Astrocyte of the spinal cord (primary cell): Measurements from ENCODE around the gene BANK1.
A peak's percentile ranks its signal among the peaks of the same experiment; 100 is the strongest.

Experiments
- DNase-seq: peaks from one replicate; pipeline ENCODE4 v3.0.0; 2011; ENCODE audit warnings: low read depth, low spot score
- H3K4me3 ChIP-seq: 2 replicates; pipeline ENCODE4 v1.5.1; 2011; ENCODE audit warnings: low read depth, mild to moderate bottlenecking, low read length, moderate library complexity
- in situ Hi-C: cut with HindIII; loops from 2 replicates; pipeline ENCODE4 v1.10.0; 2017; ENCODE audit warnings: low sequenced_read_pairs
- TF ChIP-seq, protein P1 (sequence below): IDR thresholded peaks from 2 replicates; pipeline ENCODE4 v1.5.1; 2012; ENCODE audit warnings: low read depth, mild to moderate bottlenecking, low read length, inconsistent platforms

BANK1 gene

DNA sequence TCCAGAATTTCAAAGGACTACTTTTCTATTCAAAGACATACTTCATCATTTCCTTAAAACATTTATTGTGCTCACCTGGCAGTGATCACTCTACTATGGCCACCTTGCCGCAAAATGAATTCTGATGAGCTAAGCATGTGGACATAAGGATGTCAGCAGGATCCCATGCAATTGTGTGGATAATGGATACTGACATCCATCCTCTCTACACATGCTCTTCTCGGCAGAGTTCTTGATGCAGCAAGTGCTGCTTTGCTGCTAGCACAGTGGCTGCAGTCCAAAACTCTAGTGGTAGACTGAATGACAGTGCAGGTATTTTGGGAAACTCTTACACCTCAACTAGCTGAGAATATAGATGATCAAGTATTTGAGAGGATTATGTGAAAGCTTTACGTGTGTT lies 168.0 kb downstream of the BANK1 start:
- TF ChIP-seq, protein P1, sequence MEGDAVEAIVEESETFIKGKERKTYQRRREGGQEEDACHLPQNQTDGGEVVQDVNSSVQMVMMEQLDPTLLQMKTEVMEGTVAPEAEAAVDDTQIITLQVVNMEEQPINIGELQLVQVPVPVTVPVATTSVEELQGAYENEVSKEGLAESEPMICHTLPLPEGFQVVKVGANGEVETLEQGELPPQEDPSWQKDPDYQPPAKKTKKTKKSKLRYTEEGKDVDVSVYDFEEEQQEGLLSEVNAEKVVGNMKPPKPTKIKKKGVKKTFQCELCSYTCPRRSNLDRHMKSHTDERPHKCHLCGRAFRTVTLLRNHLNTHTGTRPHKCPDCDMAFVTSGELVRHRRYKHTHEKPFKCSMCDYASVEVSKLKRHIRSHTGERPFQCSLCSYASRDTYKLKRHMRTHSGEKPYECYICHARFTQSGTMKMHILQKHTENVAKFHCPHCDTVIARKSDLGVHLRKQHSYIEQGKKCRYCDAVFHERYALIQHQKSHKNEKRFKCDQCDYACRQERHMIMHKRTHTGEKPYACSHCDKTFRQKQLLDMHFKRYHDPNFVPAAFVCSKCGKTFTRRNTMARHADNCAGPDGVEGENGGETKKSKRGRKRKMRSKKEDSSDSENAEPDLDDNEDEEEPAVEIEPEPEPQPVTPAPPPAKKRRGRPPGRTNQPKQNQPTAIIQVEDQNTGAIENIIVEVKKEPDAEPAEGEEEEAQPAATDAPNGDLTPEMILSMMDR: no peak
- H3K4me3 ChIP-seq: no peak overlapping the region
- in situ Hi-C loops: no loop called here
- no peak for DNase-seq

DNA sequence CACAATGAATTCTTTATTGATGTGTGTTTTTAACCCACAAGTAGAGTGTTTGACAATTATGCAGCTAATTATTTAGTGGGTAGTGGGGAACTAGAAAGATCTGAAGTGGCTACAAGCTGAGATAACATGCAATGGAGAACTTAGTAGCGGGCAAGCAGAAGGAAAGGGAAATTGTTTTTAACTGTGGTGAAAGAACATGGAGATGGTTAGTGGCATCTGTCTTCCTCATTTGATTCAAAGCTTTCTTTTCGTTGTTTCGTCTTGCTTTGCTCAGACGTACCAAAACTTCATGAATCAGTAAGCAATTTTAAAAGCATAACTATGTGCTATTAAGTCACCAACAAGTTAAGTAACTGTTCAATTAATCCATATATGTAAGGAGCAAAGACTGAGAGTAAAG lies 169.9 kb downstream of the BANK1 start:
- TF ChIP-seq, protein P1: no peak
- in situ Hi-C loops: no loop called here
- DNase-seq: no peak
- H3K4me3 ChIP-seq: no peak overlapping the region

DNA sequence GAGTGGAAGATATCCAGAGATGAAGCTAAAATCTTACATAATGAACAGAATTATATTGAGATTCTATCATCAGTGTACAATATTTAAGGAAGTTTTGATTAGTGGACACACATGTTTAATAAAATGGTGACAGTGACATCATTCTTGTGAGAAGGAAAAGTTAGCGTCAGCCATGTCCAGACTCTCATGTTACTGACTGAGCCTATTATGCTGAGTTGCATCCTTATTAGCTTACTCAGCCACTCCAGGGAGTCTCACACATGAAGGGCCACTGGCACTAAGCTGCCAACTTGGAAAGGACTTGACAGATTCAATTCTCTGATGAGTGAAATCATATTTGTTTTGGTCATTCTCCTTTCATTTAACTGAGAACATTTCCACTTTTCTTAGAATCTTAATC lies 170.6 kb downstream of the BANK1 start:
- in situ Hi-C loops: no loop called here
- DNase-seq: peak; percentile 66
- TF ChIP-seq, protein P1: no peak
- no peak overlapping the region for H3K4me3 ChIP-seq

DNA sequence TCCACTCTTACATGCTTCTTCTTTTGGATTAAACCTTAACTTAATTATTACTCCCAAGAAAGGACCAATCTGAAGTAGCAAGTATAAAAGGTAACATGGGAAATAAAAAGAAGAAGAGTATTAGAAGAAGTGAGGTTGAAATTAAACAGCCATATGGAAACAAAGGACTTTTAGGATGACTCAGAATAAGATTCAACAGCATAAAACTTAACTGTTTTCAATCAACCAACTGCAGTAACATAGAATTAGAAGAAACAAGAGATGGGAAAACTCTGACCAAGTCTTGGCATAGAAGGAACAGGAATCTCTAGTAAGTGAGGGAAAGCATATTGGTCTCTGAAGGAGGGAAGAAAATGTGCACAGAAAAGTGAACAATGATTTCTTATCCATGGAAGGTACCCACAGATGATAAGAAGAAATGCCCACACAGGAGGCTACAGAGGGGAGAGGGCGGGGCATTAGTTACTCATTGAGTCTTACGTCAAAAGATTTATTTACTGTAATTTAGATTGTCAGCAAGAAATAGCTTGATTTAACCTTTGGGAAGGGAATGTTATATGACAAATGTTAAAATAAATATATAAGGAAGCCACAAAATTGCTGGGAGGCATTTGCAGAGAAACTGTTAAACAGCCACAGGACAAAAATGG lies 177.3 kb downstream of the BANK1 start:
- TF ChIP-seq, protein P1: no peak
- DNase-seq: peak; percentile 15
- in situ Hi-C loops: no loop called here
- H3K4me3 ChIP-seq: no peak overlapping the region

DNA sequence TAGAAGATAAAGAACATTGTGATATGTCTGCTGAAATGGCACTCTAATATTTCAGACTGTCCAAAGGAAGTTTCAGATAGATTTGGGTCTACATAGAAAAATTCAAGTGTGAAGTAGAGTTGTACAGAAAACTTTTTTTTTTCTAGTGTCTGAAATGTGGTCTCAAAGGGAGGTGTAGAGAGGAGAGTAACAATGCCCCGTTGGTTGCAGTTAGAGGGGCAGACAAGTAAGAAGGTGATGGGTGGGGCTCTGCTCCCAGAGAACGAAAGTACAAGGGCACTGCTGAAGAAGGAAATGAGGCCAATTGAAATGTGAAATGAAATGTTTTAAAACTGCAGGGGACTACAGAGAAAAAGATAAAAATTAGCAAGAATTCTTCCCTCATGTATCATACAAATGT lies 177.8 kb downstream of the BANK1 start:
- in situ Hi-C loops: no loop called here
- no peak overlapping the region for H3K4me3 ChIP-seq
- TF ChIP-seq, protein P1: no peak
- no peak for DNase-seq

DNA sequence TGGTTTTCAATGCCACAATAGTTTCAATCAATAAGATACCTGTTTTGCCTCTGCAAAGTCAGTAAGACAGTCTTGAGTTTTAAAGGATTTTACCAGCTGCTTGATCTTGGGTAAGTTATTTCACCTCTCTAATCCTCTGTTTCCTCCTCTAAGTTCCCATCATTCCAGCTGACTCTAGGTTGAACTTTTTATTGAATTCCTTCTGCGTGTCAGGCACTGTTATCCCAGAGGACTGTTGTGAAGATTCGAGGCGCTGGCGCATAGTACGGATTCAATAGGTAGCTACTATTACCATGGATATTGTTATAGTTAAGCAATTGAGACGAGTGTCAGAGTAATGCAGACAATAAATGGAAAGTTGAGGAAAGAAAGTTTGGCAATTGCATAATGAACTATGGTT lies 179.4 kb downstream of the BANK1 start:
- TF ChIP-seq, protein P1: no peak

More for the DNA sequence above, 179.4 kb downstream of the BANK1 start:
- in situ Hi-C loops: no loop called here
- H3K4me3 ChIP-seq: no peak overlapping the region
- no peak for DNase-seq
